ENCODE measurements around the gene RANBP10. TPM values are rescaled to one million over a fixed set of nuclear protein-coding genes. Genes with fewer than 3 reads are reported as not detected.

The RANBP10 gene
- total and polyA plus RNA-seq, 2 of the 13 experiments (the other 11 are each of a cell fraction or from before 2014, with no cell fraction given), result 9.2 to 22.7 TPM

DNA sequence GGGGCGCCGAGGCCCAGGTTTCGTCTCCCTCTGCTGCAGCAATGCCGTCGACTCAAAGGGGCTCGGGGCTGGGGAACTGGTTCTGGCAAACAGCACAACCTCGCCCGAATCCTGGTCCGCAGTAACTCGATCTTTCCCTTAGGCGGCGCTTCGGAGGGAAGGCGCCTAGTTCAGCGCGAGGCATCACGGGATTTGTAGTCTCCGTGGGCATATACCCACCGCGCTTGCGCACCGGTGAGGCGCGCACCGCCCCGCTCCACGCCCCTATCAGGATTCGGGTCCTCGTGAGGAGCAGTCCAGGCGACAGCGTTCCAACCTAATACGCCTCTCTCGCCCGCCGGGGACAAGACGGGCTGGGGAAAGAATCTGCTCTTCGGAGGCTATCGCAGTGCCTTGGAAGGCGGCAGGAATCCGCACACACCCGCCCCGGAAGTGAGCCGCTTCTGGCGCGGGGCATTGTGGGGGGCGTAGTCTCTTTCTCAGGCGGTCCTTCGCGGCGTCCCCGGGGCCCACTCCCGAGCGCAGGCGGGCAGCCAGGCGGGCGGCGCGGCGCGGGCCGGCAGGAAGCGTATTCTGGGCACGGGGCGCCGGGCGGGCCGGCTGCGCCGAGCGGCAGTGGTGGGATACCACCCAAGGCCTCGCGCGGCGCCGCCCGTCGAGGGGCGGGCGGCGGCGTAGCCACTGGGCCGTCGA lies 35.6 kb upstream of the RANBP10 start, which contains the start of gene THAP11 (continued):
- TF ChIP-seq, protein P1, sequence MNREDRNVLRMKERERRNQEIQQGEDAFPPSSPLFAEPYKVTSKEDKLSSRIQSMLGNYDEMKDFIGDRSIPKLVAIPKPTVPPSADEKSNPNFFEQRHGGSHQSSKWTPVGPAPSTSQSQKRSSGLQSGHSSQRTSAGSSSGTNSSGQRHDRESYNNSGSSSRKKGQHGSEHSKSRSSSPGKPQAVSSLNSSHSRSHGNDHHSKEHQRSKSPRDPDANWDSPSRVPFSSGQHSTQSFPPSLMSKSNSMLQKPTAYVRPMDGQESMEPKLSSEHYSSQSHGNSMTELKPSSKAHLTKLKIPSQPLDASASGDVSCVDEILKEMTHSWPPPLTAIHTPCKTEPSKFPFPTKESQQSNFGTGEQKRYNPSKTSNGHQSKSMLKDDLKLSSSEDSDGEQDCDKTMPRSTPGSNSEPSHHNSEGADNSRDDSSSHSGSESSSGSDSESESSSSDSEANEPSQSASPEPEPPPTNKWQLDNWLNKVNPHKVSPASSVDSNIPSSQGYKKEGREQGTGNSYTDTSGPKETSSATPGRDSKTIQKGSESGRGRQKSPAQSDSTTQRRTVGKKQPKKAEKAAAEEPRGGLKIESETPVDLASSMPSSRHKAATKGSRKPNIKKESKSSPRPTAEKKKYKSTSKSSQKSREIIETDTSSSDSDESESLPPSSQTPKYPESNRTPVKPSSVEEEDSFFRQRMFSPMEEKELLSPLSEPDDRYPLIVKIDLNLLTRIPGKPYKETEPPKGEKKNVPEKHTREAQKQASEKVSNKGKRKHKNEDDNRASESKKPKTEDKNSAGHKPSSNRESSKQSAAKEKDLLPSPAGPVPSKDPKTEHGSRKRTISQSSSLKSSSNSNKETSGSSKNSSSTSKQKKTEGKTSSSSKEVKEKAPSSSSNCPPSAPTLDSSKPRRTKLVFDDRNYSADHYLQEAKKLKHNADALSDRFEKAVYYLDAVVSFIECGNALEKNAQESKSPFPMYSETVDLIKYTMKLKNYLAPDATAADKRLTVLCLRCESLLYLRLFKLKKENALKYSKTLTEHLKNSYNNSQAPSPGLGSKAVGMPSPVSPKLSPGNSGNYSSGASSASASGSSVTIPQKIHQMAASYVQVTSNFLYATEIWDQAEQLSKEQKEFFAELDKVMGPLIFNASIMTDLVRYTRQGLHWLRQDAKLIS (CRISPR knock-in tag; IDR thresholded peaks at IDR 0.05), result no peak
- peak; percentile 54; the same call in 1 of the 2 replicates for TF ChIP-seq CBFB (CRISPR knock-in tag; IDR thresholded peaks at IDR 0.05)
- TF ChIP-seq ZNF792 (CRISPR knock-in tag; IDR thresholded peaks at IDR 0.05), result peak; percentile 69
- TF ChIP-seq REXO4 (CRISPR knock-in tag; IDR thresholded peaks at IDR 0.05; ENCODE audit: borderline replicate concordance), result no peak
- peak; percentile 61 for TF ChIP-seq ZNF563 (CRISPR knock-in tag; IDR thresholded peaks at IDR 0.05)
- no peak for TF ChIP-seq ZNF782 (CRISPR knock-in tag; IDR thresholded peaks at IDR 0.05; ENCODE audit: borderline replicate concordance)
- TF ChIP-seq STAT5B (CRISPR knock-in tag; IDR thresholded peaks at IDR 0.05), result no peak
- TF ChIP-seq ZNF24 (IDR thresholded peaks at IDR 0.05), result no peak
- TF ChIP-seq, protein P2, sequence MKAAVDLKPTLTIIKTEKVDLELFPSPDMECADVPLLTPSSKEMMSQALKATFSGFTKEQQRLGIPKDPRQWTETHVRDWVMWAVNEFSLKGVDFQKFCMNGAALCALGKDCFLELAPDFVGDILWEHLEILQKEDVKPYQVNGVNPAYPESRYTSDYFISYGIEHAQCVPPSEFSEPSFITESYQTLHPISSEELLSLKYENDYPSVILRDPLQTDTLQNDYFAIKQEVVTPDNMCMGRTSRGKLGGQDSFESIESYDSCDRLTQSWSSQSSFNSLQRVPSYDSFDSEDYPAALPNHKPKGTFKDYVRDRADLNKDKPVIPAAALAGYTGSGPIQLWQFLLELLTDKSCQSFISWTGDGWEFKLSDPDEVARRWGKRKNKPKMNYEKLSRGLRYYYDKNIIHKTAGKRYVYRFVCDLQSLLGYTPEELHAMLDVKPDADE (CRISPR knock-in tag; IDR thresholded peaks at IDR 0.05), result no peak
- TF ChIP-seq ARNT (IDR thresholded peaks at IDR 0.05), result no peak
- no peak for TF ChIP-seq TBL1XR1 (IDR thresholded peaks at IDR 0.05; ENCODE audit: borderline replicate concordance, low read length, partially characterized antibody)
- peak; percentile 24; the same call in 1 of the 2 replicates for TF ChIP-seq ZNF263 (CRISPR knock-in tag; IDR thresholded peaks at IDR 0.05)
- no peak; the same call in 1 of the 2 replicates for TF ChIP-seq ZNF670 (CRISPR knock-in tag; IDR thresholded peaks at IDR 0.05; ENCODE audit: borderline replicate concordance)
- no peak for TF ChIP-seq ZNF121 (CRISPR knock-in tag; IDR thresholded peaks at IDR 0.05)
- no peak; the same call in 1 of the 2 replicates for TF ChIP-seq CENPT (CRISPR knock-in tag; IDR thresholded peaks at IDR 0.05; ENCODE audit: low read depth)
- TF ChIP-seq AKAP8 (CRISPR knock-in tag; IDR thresholded peaks at IDR 0.05), result no peak
- no peak for TF ChIP-seq ZNF207 (IDR thresholded peaks at IDR 0.05; ENCODE audit: borderline replicate concordance)
- no peak for TF ChIP-seq PAX8 (CRISPR knock-in tag; IDR thresholded peaks at IDR 0.05; ENCODE audit: borderline replicate concordance)
- TF ChIP-seq, protein P3, sequence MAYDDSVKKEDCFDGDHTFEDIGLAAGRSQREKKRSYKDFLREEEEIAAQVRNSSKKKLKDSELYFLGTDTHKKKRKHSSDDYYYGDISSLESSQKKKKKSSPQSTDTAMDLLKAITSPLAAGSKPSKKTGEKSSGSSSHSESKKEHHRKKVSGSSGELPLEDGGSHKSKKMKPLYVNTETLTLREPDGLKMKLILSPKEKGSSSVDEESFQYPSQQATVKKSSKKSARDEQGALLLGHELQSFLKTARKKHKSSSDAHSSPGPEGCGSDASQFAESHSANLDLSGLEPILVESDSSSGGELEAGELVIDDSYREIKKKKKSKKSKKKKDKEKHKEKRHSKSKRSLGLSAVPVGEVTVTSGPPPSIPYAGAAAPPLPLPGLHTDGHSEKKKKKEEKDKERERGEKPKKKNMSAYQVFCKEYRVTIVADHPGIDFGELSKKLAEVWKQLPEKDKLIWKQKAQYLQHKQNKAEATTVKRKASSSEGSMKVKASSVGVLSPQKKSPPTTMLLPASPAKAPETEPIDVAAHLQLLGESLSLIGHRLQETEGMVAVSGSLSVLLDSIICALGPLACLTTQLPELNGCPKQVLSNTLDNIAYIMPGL (CRISPR knock-in tag; IDR thresholded peaks at IDR 0.05; ENCODE audit: borderline replicate concordance in 1 of 2, low read depth in 1 of 2), result peak; percentile 51 to 94
- TF ChIP-seq ZBTB42 (CRISPR knock-in tag; IDR thresholded peaks at IDR 0.05), result 0 out of 2 replicates have a peak, but pooled peaks have one; percentile 66
- TF ChIP-seq CBX5 (CRISPR knock-in tag; IDR thresholded peaks at IDR 0.05; ENCODE audit: borderline replicate concordance), result peak; percentile 77; the same call in 1 of the 2 replicates
- no peak for TF ChIP-seq ZNF101 (CRISPR knock-in tag; IDR thresholded peaks at IDR 0.05; ENCODE audit: borderline replicate concordance, low read depth)
- TF ChIP-seq MXI1 (IDR thresholded peaks at IDR 0.05; ENCODE audit: borderline replicate concordance, low read depth, low read length), result peak; percentile 86
- no peak for TF ChIP-seq REL (CRISPR knock-in tag; conservative IDR thresholded peaks at IDR 0.05)
- peak; percentile 81 for TF ChIP-seq MIXL1 (CRISPR knock-in tag; IDR thresholded peaks at IDR 0.05)

Measured in HepG2 (cell line).